HUES64 (cell line): ENCODE data around the gene CPPED1.

Experiments
- H3K27ac ChIP-seq: 2 replicates; pipeline ENCODE4 v1.7.0; 2013; ENCODE audit warnings: low read depth, low read length, inconsistent platforms
- H3K27me3 ChIP-seq: 2 replicates; pipeline ENCODE4 v1.6.1; 2013; ENCODE audit warnings: mild to moderate bottlenecking, low read length; ENCODE audit not compliant: insufficient read depth
- H3K36me3 ChIP-seq: 2 replicates; pipeline ENCODE4 v1.6.1; 2013; ENCODE audit warnings: mild to moderate bottlenecking, low read length; ENCODE audit not compliant: insufficient read depth
- H3K4me1 ChIP-seq: 2 replicates; pipeline ENCODE4 v1.6.1; 2013; ENCODE audit warnings: mild to moderate bottlenecking, low read length, moderate library complexity; ENCODE audit not compliant: insufficient read depth
- H3K4me3 ChIP-seq: 2 replicates; pipeline ENCODE4 v1.5.1; 2013; ENCODE audit warnings: mild to moderate bottlenecking, low read length, moderate library complexity
- H3K9ac ChIP-seq: 2 replicates; pipeline ENCODE4 v1.6.1; 2013; ENCODE audit warnings: mild to moderate bottlenecking, low read depth, low read length
- H3K9me3 ChIP-seq: 2 replicates; pipeline ENCODE4 v1.6.1; 2013; ENCODE audit warnings: low read depth, low read length; ENCODE audit not compliant: insufficient read depth
- WGBS: fragments of 150-250, 120-280 bp; methylation state at CpG from one replicate; pipeline ENCODE4 v1.1.7; 2013; ENCODE audit warnings: missing lambda C conversion rate; 5-methylcytosine and 5-hydroxymethylcytosine counted together

The CPPED1 gene

GRCh38 chr16:12679660-12680272 is 123.9 kb downstream of the CPPED1 start:
- Histone ChIP-seq H3K27ac (peak overlapping the region; percentile 83), H3K9ac (peak overlapping the region; percentile 10; the same call in 1 of the 2 replicates), H3K27me3 (no peaks in the 10 kb centered on the region), H3K36me3 (no peaks in the 10 kb centered on the region), H3K9me3 (no peaks in the 10 kb centered on the region; the same call in 1 of the 2 replicates), H3K4me3 (no peak overlapping the region), H3K4me1 (peaks cover 21% of the 10 kb centered on the region)
- WGBS, result 49% methylated on average over 3 of the region's 3 CpGs

GRCh38 chr16:12678983-12679382 is 124.7 kb downstream of the CPPED1 start:
- no peak overlapping the region for H3K4me3 ChIP-seq
- H3K36me3 ChIP-seq, result no peaks in the 10 kb centered on the region
- WGBS, result 33% methylated on average over 1 of the region's 3 CpGs

GRCh38 chr16:12677502-12677901 is 126.2 kb downstream of the CPPED1 start:
- no peak overlapping the region for H3K4me3 ChIP-seq
- H3K36me3 ChIP-seq, result no peaks in the 10 kb centered on the region
- H3K27me3 ChIP-seq, result no peaks in the 10 kb centered on the region
- no peaks in the 10 kb centered on the region; the same call in 1 of the 2 replicates for H3K9me3 ChIP-seq
- H3K4me1 ChIP-seq, result peaks cover 21% of the 10 kb centered on the region
- 94% methylated on average over 8 of the region's 8 CpGs for WGBS
- H3K27ac ChIP-seq, result no peak overlapping the region
- no peak overlapping the region for H3K9ac ChIP-seq

More at GRCh38 chr16:12678983-12679382, 124.7 kb downstream of the CPPED1 start:
- Histone ChIP-seq H3K9ac (no peak overlapping the region), H3K27ac (peak overlapping the region; percentile 83; the same call in 1 of the 2 replicates), H3K9me3 (no peaks in the 10 kb centered on the region; the same call in 1 of the 2 replicates), H3K4me1 (peaks cover 21% of the 10 kb centered on the region), H3K27me3 (no peaks in the 10 kb centered on the region)

- 59% methylated on average over 5 of the region's 5 CpGs for WGBS
- Histone ChIP-seq H3K36me3 (no peaks in the 10 kb centered on the region), H3K27ac (no peak overlapping the region), H3K9me3 (no peaks in the 10 kb centered on the region; the same call in 1 of the 2 replicates), H3K27me3 (no peaks in the 10 kb centered on the region), H3K4me3 (no peak overlapping the region), H3K9ac (no peak overlapping the region), H3K4me1 (peaks cover 20% of the 10 kb centered on the region)
These were observed 127.8 kb downstream of the CPPED1 start for GRCh38 chr16:12675852-12676251.

- Histone ChIP-seq H3K27ac (no peak overlapping the region), H3K4me1 (peaks cover 12% of the 10 kb centered on the region), H3K9me3 (no peaks in the 10 kb centered on the region; the same call in 1 of the 2 replicates), H3K27me3 (no peaks in the 10 kb centered on the region), H3K9ac (no peak overlapping the region), H3K36me3 (no peaks in the 10 kb centered on the region), H3K4me3 (no peak overlapping the region)
- 94% methylated on average over 4 of the region's 4 CpGs for WGBS
These were observed 128.6 kb downstream of the CPPED1 start for GRCh38 chr16:12675046-12675445.

GRCh38 chr16:12674524-12674923 is 129.2 kb downstream of the CPPED1 start:
- Histone ChIP-seq H3K27me3 (no peaks in the 10 kb centered on the region), H3K9me3 (no peaks in the 10 kb centered on the region; the same call in 1 of the 2 replicates), H3K9ac (no peak overlapping the region), H3K4me1 (peaks cover 10% of the 10 kb centered on the region; the same call in 1 of the 2 replicates), H3K27ac (no peak overlapping the region), H3K36me3 (no peaks in the 10 kb centered on the region), H3K4me3 (no peak overlapping the region)
- 96% methylated on average over 5 of the region's 5 CpGs for whole genome bisulfite sequencing

- Histone ChIP-seq H3K27ac (no peak overlapping the region), H3K4me1 (peaks cover 5% of the 10 kb centered on the region; the same call in 1 of the 2 replicates), H3K27me3 (no peaks in the 10 kb centered on the region), H3K4me3 (no peak overlapping the region), H3K36me3 (no peaks in the 10 kb centered on the region), H3K9ac (no peak overlapping the region), H3K9me3 (no peaks in the 10 kb centered on the region)
- WGBS, result 94% methylated on average over 5 of the region's 6 CpGs
These were observed 129.6 kb downstream of the CPPED1 start for GRCh38 chr16:12674071-12674470.

- no peaks in the 10 kb centered on the region; the same call in 1 of the 2 replicates for H3K4me1 ChIP-seq
- peaks cover 2% of the 10 kb centered on the region; the same call in 1 of the 2 replicates for H3K9me3 ChIP-seq
- H3K27ac ChIP-seq, result no peak overlapping the region
- no peak overlapping the region for H3K9ac ChIP-seq
- no peaks in the 10 kb centered on the region for H3K27me3 ChIP-seq
- no peaks in the 10 kb centered on the region for H3K36me3 ChIP-seq
- H3K4me3 ChIP-seq, result no peak overlapping the region
- WGBS, result 85% methylated on average over 10 of the region's 10 CpGs
These were observed 130.2 kb downstream of the CPPED1 start for GRCh38 chr16:12673466-12673865.

- Histone ChIP-seq H3K9me3 (peaks cover 6% of the 10 kb centered on the region; the same call in 1 of the 2 replicates), H3K4me3 (no peak overlapping the region), H3K36me3 (no peaks in the 10 kb centered on the region), H3K27me3 (no peaks in the 10 kb centered on the region), H3K9ac (no peak overlapping the region), H3K27ac (no peak overlapping the region), H3K4me1 (no peaks in the 10 kb centered on the region; the same call in 1 of the 2 replicates)
- 92% methylated on average over 8 of the region's 8 CpGs for WGBS
These were observed 130.7 kb downstream of the CPPED1 start for GRCh38 chr16:12672986-12673385.

- Histone ChIP-seq H3K9ac (no peak overlapping the region), H3K27ac (no peak overlapping the region), H3K27me3 (no peaks in the 10 kb centered on the region), H3K4me3 (no peak overlapping the region), H3K9me3 (peaks cover 13% of the 10 kb centered on the region; the same call in 1 of the 2 replicates), H3K36me3 (no peaks in the 10 kb centered on the region), H3K4me1 (no peaks in the 10 kb centered on the region)
- 86% methylated on average over 5 of the region's 6 CpGs for WGBS
These were observed 133.8 kb downstream of the CPPED1 start for GRCh38 chr16:12669908-12670307.

GRCh38 chr16:12667909-12668308 is 135.8 kb downstream of the CPPED1 start:
- H3K4me1 ChIP-seq, result no peaks in the 10 kb centered on the region
- no peaks in the 10 kb centered on the region for H3K36me3 ChIP-seq
- no peak overlapping the region for H3K9ac ChIP-seq
- H3K9me3 ChIP-seq, result peaks cover 13% of the 10 kb centered on the region; the same call in 1 of the 2 replicates
- WGBS, result 79% methylated on average over 2 of the region's 3 CpGs
- H3K27ac ChIP-seq, result no peak overlapping the region
- no peaks in the 10 kb centered on the region for H3K27me3 ChIP-seq
- H3K4me3 ChIP-seq, result no peak overlapping the region
